GM18867 (cell line): ENCODE results near the gene NR2F1.

Experiments
- ATAC-seq: cut with Tn5 transposase; IDR thresholded peaks from one replicate; pipeline ENCODE4 v1.9.1; 2021; ENCODE audit warnings: mild to moderate bottlenecking, moderate library complexity; ENCODE audit not compliant: unreplicated experiment

NR2F1 gene

GRCh38 chr5:93603793-93604643 is 21.0 kb downstream of the NR2F1 start:
- no peak for ATAC-seq

DNA sequence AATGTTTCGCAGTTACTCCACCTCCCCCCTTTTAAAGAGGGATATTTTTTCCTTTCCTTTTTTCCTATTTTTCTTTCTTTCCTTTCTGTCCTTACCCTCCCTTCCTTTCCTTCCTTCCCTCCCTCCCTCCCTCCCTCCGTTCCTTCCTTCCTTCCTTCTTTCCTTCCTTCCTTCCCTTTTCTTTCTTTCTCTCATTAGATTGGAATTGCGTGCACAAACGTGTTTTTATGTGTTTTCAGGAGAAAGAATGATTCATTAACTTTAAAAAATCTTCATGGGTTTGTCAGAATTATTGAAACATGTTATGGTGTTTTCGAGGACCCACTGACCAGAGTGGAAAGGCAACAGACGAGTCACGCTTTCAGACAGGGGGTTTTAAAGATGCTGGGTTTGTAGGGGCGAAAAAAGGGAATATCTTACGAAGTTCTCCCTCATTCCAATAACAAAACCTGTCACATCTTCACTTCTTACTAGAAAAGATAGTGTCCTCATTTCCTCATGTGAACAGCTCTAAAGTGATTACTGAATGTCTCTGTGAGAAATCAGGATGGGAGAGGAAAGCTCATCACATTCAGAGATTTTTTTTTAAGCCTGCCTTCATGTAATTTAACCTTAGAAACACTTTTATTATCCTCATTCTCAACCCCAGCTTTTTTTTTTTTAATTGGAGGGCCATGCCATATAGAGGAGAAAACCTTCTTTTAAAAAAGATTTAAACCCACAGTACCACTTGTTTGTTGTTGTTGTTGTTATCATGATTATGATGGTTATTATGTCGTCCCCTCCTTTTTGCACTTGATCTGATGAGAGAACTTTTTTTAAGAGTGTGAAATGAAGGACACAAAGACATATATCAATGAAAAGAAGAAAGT is 21.9 kb downstream of the NR2F1 start:
- no peak for ATAC-seq

GRCh38 chr5:93606382-93606752 is 23.3 kb downstream of the NR2F1 start:
- ATAC-seq, result no peak

- peak; percentile 91 for ATAC-seq
Measured at GRCh38 chr5:93607367-93608258, 24.6 kb downstream of the NR2F1 start.

DNA sequence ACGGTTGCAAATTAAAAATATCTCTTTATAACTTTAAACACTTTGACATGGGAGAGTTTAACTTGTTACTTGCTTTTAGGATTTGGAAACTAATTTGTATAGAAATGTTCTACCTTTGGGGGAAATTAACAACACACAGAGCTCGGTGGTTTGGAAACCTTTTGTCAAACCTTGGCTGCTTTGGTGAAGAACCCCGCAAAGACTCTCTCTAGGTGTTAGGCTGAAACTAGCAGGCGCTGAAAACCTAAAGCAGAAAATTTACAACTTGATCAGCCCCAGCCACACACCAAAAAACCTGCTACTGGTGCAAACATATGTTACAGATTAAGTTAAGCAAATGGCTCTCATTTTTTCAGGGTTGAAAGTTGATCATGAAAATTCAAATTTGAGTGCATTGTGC is 25.8 kb downstream of the NR2F1 start:
- ATAC-seq, result no peak

GRCh38 chr5:93609762-93610161 is 26.7 kb downstream of the NR2F1 start:
- no peak for ATAC-seq

DNA sequence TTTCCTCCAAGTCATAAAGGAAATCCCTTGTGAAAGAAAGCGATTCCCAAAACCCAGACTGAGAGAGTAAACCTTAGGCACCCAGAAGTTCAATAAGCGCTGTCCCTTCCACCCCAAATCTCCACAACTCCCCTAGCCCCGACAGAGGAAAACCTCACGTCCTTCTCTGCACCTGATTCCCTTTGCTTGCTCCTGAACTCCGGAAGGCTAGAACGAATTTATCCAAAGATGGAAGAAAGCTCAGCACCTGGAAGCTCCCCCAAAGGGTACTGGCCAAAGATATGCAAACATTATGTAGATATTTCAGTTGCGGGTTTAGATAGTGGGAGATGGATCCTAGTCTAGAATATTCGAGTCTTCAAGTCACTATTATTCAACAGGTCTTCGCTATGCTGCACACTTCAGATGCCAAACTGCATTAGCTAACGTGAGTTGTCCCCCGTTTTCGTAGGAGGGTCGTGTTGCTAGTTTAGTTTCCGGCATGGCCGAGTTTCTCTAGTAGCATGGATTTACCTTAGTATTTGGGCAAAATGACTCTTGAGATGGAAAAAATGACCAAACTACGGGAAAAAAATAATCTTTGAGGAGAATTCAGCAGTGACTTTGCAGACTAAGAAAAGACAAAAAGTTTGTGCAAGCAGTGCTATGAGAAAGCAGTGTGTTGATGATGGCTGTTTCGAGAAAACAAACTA is 27.7 kb downstream of the NR2F1 start:
- no peak for ATAC-seq

- no peak for ATAC-seq
Measured at GRCh38 chr5:93611273-93611975, 28.4 kb downstream of the NR2F1 start.

- ATAC-seq, result no peak
Measured at GRCh38 chr5:93611976-93612854, 29.2 kb downstream of the NR2F1 start.

DNA sequence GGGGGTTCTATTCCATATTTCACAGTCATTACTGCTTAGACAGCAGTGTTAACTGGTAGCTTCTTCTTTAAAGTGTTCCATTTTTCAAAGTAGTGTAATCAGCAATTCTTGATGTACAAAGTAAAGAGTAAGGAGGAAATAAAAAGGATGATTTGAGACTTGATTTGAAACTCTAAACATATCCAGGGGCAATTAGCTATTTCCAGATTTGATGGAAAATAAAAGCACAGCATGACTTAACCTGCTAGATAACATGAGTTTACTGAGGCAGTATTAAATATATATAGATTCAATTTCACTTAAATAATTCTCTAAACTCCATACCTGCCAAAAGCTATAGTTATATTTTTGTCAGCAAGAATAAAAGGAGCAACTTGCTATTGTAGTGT is 29.8 kb downstream of the NR2F1 start:
- ATAC-seq, result no peak

DNA sequence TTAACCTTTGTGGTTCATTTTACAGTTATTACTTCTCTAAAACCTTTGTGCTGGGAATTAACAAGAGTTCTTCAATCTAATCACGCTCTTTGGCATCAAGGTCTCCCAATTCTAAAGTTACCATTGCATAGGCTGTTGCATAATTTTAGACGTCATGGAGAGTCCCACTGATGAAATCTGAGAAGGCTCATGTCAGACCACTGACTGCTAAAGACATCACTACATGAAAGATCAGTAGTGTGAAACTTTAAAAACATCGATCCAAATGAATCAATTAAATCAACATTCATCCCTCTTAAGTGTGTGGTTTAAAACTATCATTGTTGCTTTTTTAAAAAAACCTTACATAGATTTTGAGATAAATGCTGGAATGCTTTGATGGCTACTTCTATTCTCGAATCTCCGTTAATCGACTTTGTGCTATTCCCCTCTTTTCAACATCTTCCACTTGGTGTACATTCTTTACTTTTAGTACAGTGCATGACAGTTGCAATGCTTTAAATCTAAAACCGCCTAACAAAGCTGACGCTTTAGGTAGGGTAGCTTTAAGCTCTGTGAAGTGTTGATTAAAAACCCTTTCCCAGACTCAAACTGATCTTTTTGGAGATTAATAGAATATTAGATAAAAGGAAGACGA is 33.6 kb downstream of the NR2F1 start:
- ATAC-seq, result no peak

GRCh38 chr5:93620487-93621326 is 37.7 kb downstream of the NR2F1 start:
- peak; percentile 99 for ATAC-seq

DNA sequence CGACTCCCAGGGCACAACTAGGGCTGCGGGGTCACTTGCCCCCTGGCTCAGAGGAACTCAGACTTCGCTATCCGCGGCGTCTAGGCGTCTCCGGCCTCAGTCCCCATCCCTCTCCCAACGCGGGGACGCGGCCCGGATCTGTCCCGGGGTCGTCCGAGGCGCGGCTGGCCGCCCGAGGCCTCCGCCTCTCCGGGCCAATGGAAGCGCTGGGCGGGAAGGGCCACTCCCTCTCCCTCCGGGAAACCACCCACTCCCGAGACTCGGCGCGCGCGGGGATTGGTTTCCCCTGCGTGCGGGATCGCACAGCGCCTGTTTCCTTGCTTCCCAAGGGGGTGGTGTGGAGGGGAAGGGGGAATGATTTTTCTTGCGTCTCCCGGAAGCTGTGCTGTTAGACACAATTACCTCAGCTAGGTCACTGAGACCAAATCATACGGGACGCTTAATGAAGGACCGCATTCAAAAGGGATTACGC is 38.3 kb downstream of the NR2F1 start:
- ATAC-seq, result no peak

- ATAC-seq, result peak; percentile 30
Measured at GRCh38 chr5:93622240-93622885, 39.3 kb downstream of the NR2F1 start.

- ATAC-seq, result no peak
Measured at GRCh38 chr5:93623153-93623552, 40.1 kb downstream of the NR2F1 start.

- ATAC-seq, result no peak
Measured at GRCh38 chr5:93626801-93627200, 43.8 kb downstream of the NR2F1 start.

DNA sequence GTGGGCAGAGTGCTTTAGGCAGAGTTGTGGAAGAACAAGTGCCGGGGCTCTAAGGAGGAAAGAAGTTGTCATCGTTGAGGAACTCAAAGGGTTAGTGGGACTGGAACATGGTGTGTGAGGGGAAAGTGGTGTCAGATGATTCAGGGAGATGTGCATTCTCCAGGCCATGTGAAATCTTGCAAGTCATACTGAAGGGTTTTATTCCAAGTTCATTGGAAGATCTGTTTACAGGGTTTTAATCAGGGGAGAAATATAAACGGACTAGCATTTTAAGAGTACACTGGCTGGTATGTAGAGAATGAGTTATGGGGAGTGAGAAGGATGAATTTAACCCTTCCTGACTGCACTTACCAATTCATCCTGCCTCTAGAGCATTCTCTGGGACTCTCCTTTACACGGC is 49.3 kb downstream of the NR2F1 start:
- ATAC-seq, result no peak
